D721Med (cell line): ENCODE results near the gene LGR6.
A peak's percentile ranks its signal among the peaks of the same experiment; 100 is the strongest.

Experiments used
- DNase-seq: peaks from one replicate; pipeline ENCODE4 v3.0.0; 2011; ENCODE audit warnings: low spot score; ENCODE audit not compliant: insufficient read length
- FAIRE-seq: peaks from 2 replicates; lab custom pipeline; 2011; peaks lifted over from hg19 to GRCh38; lab: Jason Lieb, UNC
- CTCF ChIP-seq: IDR thresholded peaks from 2 replicates; pipeline ENCODE4 v1.5.1; 2012; ENCODE audit warnings: mild to moderate bottlenecking, control low read depth; ENCODE audit not compliant: insufficient read depth; ENCODE audit errors: missing control alignments

The LGR6 gene

GRCh38 chr1:202275061-202275770, 81.6 kb downstream of the LGR6 start:
- no peak for FAIRE-seq
- peak; percentile 65 for DNase-seq
- no peak for TF ChIP-seq CTCF

- FAIRE-seq (no peak), DNase-seq (no peak)
- no peak for TF ChIP-seq CTCF
Observed at GRCh38 chr1:202276081-202276715, 82.6 kb downstream of the LGR6 start.

GRCh38 chr1:202276920-202277319, 83.3 kb downstream of the LGR6 start:
- TF ChIP-seq CTCF = no peak
- FAIRE-seq = no peak
- DNase-seq = no peak

GRCh38 chr1:202278751-202279150, 85.2 kb downstream of the LGR6 start:
- FAIRE-seq (no peak), DNase-seq (no peak)
- no peak for TF ChIP-seq CTCF

GRCh38 chr1:202279806-202280205, 86.2 kb downstream of the LGR6 start:
- peak; percentile 16 for FAIRE-seq
- TF ChIP-seq CTCF = no peak
- DNase-seq = no peak

GRCh38 chr1:202280595-202280994, 87.0 kb downstream of the LGR6 start:
- no peak for TF ChIP-seq CTCF
- FAIRE-seq (no peak), DNase-seq (no peak)
